ENCODE results near the gene DEF6.
A peak's percentile ranks its signal among the peaks of the same experiment; 100 is the strongest.
"Not testable (repeated sequence)": the region's sequence is repeated elsewhere in the genome, so short reads cannot be mapped to it uniquely, and the experiment has no call there.

The DEF6 gene

DNA sequence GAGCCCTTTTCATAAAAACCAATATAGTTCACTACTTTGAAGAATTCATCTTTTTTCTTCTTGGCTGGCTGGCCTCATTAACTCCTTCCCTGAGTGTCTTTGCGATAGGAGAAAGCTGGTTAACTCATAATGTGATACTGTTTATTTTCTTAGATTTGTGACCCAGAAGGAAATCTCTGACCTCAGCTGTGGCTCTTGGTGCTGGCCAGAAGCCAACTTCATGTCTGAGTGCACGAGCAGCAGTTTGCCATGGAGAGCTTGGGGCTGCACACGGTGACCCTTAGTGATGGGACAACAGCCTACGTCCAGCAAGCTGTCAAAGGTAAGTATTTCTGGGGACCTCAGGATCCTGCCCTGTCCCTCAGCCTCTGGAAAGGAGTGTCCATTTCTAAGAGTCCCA, 16.7 kb upstream of the DEF6 start:
- no peak for DNase-seq

DNA sequence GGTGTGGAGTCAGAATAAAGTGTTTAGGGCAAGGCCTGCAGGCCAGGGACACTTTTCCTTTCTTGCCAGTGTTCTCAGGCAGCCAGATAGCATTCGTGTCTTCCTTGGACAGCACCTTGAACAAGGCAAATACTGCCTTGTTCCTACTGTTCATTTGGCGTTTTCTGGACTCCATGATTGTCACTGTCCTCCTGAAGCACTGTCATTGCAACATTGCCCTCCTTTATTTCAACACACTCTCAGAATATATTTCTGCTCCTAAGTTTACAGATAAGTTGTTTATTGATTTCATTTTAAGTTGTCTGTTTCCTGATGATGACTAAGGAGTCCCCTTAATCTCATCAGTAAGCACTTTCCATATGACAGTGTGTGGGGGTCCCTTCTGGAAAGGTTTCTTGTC, 15.1 kb upstream of the DEF6 start:
- no peak for DNase-seq

DNA sequence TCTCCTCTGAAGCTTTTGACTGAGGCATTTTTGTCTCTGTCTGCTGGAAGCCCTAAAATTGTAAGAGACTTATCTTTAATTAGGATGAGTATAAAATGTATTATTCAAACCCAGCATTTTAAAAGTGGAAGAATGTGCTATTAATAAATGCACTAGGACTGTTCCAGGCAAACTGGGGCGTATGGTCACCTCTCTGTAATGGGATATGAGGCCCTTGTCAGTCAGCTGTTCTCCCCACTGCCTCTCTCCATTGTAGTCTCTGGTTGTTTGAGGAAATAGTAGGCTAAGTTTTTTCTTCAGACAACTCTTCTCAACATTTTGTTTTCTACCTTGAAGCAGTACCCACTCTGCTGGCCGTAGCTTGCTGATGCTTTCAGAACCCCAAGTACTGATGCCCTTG, 14.3 kb upstream of the DEF6 start:
- no peak for DNase-seq

DNA sequence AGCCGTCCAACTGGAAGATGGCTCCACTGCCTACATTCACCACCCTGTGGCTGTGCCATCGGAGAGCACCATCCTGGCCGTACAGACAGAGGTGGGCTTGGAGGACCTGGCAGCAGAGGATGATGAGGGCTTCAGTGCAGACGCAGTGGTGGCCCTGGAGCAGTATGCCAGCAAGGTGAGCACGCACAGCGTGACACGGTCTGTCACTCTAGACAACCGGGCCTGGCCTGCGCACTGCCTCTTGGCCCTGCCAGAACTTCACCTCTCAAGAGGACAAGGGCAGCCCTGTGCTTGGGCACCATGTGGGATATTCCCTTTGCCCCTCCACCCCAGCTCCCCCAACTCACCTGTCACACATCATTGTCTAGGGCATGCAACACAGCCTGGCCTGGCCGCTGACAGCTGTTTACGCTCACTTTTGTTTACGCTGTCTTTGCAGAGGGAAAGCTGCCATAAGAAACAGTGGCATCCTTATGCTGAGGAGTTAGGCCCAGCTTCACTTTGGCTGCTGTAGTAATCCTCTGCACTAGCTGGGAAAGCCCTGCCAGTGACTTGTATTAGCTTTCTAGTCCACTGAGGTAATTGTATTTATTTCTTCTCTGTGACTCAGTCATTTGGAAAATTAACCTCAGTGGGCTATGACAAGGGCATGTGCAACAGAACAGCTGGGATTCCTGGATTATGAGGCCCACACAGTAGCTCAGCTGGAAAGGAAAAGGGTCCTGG, 9.8 kb upstream of the DEF6 start:
- no peak for DNase-seq

DNA sequence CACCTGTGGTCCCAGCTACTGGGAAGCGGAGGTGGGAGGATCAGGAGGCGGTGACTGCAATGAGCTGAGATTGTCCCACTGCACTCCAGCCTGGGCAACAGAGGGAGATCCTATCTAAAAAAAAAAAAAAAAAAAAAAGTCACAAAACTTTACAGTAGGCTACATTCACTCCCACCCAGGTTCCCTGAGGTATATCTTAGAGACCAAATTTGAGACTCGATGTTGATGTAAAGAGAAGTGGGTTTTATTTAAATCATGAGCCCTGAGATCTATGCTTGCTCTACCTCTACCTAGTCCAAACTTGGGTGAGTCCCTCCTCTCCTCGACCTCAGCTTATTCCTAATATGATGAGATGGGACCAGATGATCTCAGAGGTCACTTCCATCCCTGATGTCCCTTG, 8.8 kb upstream of the DEF6 start:
- DNase-seq: no peak

DNA sequence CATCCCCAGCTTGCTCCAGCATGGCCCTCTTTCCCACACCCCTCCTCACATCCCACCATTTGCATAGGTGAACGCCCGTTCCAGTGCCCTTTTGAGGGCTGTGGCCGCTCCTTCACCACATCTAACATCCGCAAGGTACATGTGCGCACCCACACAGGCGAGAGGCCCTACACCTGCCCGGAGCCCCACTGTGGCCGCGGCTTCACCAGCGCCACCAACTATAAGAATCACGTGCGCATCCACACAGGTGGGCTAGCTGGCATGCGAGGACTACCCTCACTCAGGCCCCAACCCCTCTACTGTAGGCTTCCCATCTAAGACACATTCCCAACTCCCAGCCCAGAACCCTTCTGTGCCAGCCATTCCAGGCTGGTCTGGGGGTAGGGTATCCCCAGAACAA, 6.1 kb upstream of the DEF6 start:
- no peak for DNase-seq

DNA sequence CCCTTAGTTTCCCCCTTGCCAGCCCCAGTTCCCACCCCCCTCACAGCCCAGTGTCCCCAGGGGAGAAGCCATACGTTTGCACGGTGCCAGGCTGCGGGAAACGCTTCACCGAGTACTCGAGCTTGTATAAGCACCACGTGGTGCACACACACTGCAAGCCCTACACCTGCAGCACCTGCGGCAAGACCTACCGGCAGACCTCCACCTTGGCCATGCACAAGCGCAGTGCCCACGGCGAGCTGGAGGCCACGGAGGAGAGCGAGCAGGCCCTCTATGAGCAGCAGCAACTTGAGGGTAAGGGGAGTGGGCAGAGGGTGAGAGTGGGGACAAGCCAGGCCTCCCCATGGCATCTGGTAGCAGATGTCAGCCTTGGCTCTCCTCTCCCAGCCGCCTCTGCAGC, 5.1 kb upstream of the DEF6 start:
- no peak for DNase-seq

DNA sequence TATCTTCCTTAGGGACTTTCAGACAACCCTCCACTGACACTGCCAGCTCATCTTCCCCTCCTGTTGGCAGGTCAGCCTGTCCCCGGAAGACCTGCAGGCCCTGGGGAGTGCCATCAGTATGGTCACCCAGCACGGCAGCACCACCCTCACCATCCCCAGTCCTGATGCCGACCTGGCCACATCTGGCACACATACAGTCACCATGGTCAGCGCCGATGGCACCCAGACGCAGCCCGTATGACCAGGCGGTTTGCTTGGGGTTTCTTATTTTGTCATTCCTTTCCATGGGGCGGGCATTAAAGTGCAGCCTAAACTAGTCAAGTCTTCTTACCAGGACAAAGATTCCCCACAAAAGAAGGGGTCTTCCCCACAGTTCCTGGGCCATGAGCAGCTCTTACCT, 3.9 kb upstream of the DEF6 start:
- DNase-seq: no peak

DNA sequence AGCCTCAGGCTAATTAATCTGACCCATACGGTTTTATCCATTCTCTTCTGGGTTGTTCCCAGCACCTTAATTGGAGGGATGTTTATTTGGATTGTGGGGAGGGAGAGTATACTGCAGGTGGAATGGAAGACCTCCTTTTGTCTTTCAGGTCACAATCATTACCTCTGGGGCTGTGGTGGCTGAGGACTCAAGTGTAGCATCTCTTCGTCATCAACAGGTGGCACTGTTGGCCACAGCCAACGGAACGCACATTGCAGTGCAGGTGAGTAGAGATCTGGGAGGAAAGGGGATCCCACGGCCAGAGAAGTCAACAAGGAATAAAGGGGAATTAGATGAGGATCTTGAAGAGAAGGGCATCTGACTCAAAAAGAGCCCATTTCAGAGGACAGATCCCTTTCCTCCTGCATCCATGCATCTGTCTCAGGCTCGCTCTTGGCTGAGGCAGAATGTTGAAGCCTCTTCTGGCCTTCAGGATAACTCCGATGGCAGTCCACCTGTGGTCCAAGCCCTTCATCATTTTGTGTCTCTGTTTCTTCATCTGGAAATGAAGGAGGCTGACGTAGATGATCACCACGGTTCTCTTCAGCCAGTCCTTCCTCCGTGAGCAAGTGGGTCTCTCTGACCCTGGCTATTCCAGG, 3.2 kb upstream of the DEF6 start:
- peak; percentile 36 for DNase-seq

DNA sequence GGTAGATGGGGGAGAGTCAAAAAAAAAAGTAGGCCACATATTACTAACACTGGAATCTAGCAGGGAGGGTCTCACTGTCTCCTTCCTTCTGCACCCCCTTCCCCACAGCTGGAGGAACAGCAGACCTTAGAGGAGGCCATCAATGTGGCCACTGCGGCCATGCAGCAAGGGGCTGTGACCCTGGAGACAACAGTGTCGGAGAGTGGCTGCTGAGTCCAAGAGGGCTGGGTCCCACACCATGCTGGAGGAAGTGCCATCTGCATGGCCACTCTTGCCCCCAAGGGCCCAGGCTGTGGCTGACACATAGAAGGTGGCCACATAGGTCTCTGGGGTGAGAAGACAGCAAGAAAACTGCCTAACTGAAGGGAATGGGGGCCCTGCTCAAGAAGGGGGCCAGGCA, 2.6 kb upstream of the DEF6 start:
- DNase-seq: no peak

DNA sequence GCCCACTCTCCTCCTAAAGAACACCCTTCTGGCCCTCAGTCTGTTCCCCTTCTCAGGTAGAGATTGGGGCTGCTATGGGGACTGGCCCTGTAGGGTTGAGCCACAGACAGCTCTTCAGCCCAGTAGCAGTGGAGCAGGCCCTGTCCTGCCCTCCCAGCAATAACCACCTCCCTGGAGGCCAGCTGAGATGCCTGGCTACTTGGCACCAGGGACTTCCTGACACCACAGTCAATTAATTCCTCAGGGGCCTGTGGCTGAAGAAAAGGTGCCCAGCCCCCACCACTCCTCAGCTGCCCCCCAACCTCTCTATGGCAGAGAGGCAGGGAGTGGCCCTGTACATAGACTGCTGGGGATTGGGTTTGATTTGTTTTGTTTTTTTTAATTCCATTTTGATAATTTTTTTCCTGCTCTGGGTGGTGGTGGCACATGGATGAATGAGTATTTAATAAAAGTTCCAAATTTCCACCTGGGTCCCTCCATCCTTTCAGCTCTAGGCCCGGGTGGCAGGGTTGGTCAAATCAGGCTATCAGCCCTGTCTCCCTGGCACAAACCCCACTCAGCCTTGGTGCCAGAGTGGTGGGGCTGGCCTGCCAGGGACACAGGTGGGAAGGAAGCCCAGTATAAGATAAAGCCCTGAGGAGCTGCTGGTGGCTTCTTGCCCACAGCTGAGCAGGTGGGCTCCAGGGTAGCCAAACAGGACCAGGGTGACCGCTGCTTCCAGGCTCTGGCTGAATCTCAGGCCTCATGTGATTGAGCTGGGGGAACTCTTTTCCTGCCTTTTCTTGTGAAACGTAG, 1.9 kb upstream of the DEF6 start:
- no peak for DNase-seq

DNA sequence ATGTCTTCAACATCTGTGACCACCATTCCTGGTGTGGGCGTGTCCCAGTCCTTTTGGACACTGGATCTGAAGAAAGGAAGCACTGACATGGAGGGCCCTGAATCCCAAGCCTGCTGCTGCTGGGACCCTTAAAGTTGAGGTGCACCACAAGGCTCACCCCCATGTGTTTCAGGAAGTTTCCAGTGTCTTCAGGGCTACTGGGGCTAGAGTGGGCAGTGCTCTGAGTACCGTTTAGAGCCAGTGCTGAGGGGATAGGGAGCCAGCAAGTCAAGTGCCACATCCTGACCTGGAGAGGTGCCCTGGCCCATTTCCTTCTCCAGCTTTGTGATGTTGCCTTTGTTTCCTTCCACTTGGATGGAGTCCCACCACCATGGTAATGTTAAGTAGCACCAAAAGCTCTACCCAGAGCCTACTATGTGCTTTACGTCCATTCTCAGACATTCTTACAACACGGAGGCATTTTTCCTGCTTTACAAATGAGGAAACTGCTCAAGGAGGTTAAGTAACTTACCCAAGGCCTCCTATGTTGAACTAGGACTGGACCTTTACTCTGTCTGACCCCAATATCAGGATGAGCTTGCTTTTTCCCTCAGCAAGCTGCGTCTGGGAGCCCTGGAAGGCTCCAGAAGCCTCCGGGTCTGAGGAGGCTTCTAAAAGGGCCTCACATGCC, 552 bp upstream of the DEF6 start:
- no peak for DNase-seq

DNA sequence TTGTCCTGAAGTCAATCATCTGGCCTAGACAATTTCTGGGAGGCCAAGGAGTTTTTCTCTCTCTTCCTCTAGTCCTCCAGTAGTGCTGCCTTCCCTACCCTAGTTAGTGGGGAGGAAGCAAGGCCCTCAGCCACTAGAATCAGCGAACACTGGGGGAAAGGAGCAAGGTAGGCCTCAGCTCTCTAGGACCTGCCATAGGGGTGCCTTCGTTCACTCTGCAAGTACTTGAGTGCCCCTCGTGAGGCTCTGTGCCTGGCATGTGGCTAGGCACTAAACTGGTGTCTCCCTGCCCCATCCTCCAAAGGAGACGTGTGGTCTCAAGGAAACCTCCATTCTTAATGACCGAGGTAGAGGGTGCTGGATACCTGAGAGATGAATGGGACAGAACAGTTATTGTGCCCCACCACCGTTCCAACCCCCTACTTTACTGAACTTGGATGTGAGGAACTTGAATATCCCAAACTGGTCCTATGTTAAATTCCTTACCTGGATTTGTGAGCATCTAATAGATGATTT, 1.1 kb downstream of the DEF6 start:
- no peak for DNase-seq

DNA sequence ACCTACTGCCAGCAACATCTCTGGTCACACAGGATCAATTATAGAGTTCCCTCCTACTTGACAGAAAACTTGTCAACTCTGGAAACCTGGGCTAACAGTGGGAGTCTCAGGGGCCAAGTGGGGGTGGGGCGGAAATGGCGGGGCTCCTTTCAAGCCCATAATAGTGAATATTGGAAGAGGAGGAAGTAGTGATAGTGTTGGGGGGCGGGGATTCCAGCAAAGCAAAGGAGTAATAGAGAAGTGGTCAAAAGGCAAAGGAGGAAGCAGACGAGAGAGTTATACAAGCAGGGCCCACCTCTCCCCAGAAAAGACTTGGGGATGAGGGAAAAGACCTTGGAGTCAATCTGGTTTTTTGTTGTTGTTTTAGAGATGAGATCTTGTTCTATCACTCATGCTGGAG, 2.1 kb downstream of the DEF6 start:
- DNase-seq: no peak

DNA sequence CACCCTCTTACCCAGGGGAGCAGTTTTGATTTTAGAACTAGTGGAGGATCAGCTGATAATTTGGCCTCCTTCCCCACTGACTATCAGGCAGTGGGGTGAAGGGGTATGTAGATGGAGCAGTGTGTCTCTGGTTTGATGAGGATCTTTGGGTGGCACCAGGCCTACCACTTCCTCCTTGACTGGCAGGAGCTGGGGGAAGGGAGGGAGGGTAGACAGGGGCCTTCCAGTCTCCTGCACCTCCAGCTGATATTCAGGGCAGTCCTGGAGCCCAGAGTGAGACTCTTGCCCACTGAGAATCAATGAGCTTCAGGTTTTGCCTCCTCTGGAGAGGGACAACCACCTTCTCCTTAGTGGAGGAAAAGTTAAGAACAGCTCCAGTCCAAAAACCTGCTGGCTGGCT, 3.2 kb downstream of the DEF6 start:
- peak; percentile 35 for DNase-seq

DNA sequence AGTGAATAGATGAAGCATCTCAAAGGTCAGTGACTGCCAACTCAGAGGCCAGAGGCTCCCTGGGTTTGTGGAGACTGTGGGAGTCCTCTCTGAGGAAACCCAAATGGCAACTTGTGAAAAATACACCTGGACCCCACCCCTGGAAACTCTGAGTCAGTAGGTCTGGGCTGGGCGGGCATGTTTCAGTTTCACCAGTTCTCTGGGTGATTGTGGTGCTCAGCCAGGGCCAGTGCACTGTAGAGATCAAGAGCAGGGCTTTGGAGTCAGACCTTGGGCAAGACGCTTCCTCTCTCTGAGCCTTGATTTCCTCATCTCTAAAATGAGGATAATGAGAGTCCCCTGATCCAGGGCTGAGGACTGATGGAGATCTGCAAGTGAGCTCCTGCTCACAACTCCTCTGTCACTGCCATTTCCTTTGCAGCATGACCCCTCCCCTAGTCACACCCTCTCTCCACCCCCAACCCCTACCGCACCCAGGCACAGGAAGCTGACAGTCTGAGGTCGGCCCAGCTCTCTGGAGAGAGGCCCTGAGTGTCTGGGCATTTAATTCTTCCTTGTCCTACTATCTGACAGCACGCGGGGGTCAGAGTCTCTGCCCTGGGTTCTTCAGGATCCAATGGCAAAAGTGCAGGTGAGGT, 5.1 kb downstream of the DEF6 start:
- peak; percentile 80 for DNase-seq

DNA sequence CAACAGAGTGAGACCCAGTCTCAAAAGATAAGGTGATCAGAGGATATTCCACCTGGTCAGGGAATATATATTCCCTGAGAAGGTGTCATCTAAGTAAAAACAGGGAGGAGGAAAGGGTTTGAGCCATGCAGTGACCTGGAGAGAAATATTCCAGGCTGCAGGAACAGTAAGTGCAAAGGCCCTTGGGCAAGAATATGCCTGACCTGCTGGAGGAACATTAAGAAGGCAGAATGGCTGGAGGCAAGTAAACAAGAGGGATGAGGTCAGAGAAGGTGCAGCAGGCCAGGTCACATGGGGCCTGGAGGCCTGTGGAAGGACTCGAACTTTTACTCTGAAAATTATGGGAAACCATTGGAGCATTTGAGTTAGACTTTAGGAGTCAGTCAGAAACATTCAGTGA, 6.7 kb downstream of the DEF6 start:
- no peak for DNase-seq

DNA sequence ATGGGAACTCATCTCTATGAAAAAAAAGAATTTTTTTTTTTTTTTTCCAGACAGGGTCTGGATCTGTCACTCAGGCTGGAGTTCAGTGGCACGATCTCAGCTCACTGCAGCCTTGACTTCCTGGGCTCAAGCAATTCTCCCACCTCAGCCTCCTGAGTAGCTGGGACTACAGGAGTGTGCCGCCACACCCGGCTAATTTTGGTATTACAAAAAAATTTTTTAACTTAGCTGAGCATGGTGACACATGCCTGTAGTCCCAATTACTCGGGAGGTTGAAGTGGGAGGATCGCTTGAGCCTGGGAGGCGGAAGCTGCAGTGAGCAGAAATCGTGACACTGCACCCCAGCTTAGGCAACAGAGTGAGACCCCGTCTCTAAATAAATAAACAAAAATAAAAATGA, 7.5 kb downstream of the DEF6 start:
- DNase-seq: no peak

DNA sequence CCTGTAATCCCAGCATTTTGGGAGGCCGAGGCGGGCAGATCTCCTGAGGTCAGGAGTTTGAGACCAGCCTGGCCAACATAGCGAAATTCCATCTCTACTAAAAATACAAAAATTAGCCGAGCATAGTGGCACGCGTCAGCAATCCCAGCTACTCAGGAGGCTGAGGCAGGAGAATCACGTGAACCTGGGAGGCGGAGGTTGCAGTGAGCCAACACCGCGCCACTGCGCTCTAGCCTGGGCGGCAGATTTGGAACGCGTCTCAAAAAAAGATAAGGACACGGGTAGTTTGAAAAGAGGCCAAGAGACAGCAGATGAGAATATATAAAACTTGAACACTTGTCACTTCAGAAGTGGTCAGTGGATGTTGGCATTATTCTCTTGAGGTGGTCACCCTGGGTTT, 9.5 kb downstream of the DEF6 start:
- DNase-seq: not testable (repeated sequence)

DNA sequence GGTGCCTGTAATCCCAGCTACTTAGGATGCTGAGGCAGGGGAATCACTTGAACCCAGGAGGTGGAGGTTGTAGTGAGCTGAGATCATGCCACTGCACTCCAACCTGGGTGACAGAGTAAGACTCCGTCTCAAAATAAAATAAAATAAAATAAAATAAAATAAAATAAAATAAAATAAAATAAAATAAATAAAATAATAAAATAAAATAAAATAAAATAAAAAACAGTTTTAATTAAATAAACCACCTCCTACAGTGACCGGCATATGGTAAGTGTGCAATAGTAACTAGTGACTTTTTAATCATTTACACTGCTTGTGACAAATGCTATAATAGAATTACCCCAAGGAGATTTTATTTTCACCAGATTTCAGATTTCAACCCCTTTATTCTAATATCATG, 10.9 kb downstream of the DEF6 start:
- not testable (repeated sequence) for DNase-seq

DNA sequence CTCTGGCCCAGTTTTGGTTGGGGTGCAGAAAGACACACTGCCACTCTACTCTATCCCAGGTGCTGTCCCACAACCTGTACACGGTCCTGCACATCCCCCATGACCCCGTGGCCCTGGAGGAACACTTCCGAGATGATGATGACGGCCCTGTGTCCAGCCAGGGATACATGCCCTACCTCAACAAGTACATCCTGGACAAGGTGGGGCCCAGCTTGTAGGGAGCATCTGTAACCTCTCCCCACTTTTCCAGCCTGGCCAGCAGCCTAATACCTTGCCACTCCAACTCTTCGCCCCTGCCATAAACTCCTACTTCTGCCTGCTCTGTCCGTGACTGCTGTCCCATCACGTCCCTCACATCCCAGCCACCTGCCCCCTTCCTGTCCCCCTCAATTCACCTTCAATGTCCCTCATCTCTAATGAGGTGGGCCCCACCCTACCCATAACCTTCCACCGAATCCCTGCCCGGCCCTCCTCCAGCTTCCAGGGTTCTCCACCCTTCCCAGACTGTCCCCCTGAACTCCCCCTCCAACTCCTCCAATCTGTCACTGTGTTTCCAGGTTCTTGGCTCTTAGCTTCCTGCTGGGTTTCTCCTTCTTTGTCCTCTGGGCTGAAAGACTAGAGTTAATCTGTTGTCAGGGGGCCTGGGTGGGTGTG, 12.1 kb downstream of the DEF6 start:
- DNase-seq: no peak

DNA sequence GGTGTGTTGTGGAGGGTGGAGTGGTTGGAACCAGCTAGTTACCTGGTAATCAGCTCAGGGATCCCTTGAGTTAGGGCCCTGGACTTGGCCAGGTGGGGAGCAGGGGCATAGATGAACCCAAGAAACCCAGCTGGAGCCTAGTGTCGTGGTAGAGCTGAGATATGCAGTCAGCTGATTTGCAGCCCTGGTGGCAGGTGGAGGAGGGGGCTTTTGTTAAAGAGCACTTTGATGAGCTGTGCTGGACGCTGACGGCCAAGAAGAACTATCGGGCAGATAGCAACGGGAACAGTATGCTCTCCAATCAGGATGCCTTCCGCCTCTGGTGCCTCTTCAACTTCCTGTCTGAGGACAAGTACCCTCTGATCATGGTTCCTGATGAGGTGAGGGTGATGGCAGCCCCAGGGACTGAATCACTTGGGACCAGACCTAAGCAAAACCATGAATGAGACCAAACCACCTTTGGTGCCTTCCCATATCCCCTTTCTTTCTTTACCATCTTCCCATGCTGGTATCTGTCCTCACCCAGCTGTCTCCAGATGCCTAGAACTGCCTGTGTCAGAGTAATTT, 12.7 kb downstream of the DEF6 start:
- DNase-seq: no peak

Data from T-helper 9 cell (primary cell).